HCT116 (cell line): Measurements from ENCODE around the gene SUPT4H1. TPM values are rescaled to one million over a fixed set of nuclear protein-coding genes. Genes with fewer than 3 reads are reported as not detected.
A peak's percentile ranks its signal among the peaks of the same experiment; 100 is the strongest.

Experiments
- ATAC-seq: fragments of 200-7000 bp; cut with Tn5 transposase; 2 replicates; pipeline ENCODE4 v1.9.1; 2020; ENCODE audit warnings: mild to moderate bottlenecking, moderate library complexity
- BruUV-seq: library from RNA; stranded (reverse); fragments of 400-500 nt; replicated peaks from 2 replicates; lab custom pipeline; 2021; lab: Mats Ljungman, UMichigan
- CTCF ChIA-PET: fragments of 300-600 bp; sonication (Branson Sonifier 250); formaldehyde crosslinking; loops from one replicate; lab custom pipeline; 2021; ENCODE audit warnings: antibody characterized with exemption; lab: Charles Lee
- POLR2A ChIA-PET: fragments of 300-600, 350-600 bp; sonication (Branson Sonifier 250); formaldehyde crosslinking; loops from one replicate; lab custom pipeline; 2021; ENCODE audit warnings: antibody characterized with exemption; lab: Charles Lee
- RAD21 ChIA-PET, 2 experiments: fragments of 300-600 bp; sonication (Branson Sonifier 250); formaldehyde crosslinking; loops; one replicate each; lab custom pipeline; 2023; ENCODE audit warnings: low total read pairs in 2 of 2; ENCODE audit not compliant: uncharacterized antibody in 2 of 2, unreplicated experiment in 2 of 2, low non-redundant PET in 1 of 2; lab: Charles Lee
- DNase-seq: peaks from one replicate; pipeline ENCODE4 v3.0.0-alpha.2; 2010; ENCODE audit warnings: low read depth, low spot score
- H2AFZ ChIP-seq: fragments of 200-600 bp; shearing (Covaris generic), sonication (generic); 2 replicates; pipeline ENCODE4 v1.6.1; 2017; ENCODE audit warnings: low read depth, mixed run types, mixed read lengths, antibody characterized with exemption, low read length; ENCODE audit not compliant: poor library complexity, severe bottlenecking
- H3K27ac ChIP-seq: 2 replicates; pipeline ENCODE4 v1.5.1; 2012; ENCODE audit warnings: low read depth, low read length
- H3K27me3 ChIP-seq: fragments of 200-600 bp; sonication (generic); 2 replicates; pipeline ENCODE4 v1.6.1; 2016; ENCODE audit warnings: mixed run types, low read length, mixed read lengths; ENCODE audit not compliant: insufficient read depth
- H3K36me3 ChIP-seq, 2 experiments: fragments of 200-500 bp in 1 of 2; fragments of 200-600 bp in 1 of 2; sonication (Bioruptor generic) in 1 of 2; sonication (generic) in 1 of 2; 2 replicates each; pipeline versions ENCODE4 v1.5.1 to v1.6.1; 2014 to 2016; ENCODE audit warnings: low read length in 2 of 2, inconsistent platforms in 1 of 2, mixed read lengths in 1 of 2, mixed run types in 1 of 2; ENCODE audit not compliant: insufficient read depth in 2 of 2, control insufficient read depth in 1 of 2
- H3K4me1 ChIP-seq, 2 experiments: fragments of 200-600 bp in 1 of 2; sonication (generic) in 1 of 2; 2 replicates each; pipeline versions ENCODE4 v1.5.1 to v1.6.1; 2012 to 2017; ENCODE audit warnings: low read length in 2 of 2, inconsistent platforms in 1 of 2, mild to moderate bottlenecking in 1 of 2, mixed read lengths in 1 of 2, mixed run types in 1 of 2, moderate library complexity in 1 of 2; ENCODE audit not compliant: insufficient read depth in 2 of 2, control insufficient read depth in 1 of 2
- H3K4me2 ChIP-seq: fragments of 200-600 bp; sonication (generic); 2 replicates; pipeline ENCODE4 v1.6.1; 2017; ENCODE audit warnings: mixed run types, low read length, mixed read lengths
- H3K4me3 ChIP-seq, 2 experiments: fragments of 200-600 bp in 1 of 2; sonication (generic) in 1 of 2; replicated peaks in 1 of 2; 2 replicates each; pipeline ENCODE4 v1.5.1; 2011 to 2016; ENCODE audit warnings: low read length in 2 of 2, control low read depth in 1 of 2, low read depth in 1 of 2, mild to moderate bottlenecking in 1 of 2, mixed read lengths in 1 of 2, mixed run types in 1 of 2
- H3K79me2 ChIP-seq: fragments of 200-600 bp; sonication (generic); 2 replicates; pipeline ENCODE4 v1.6.1; 2017; ENCODE audit warnings: mild to moderate bottlenecking, mixed run types, low read length, moderate library complexity, mixed read lengths; ENCODE audit not compliant: insufficient read depth
- H3K9ac ChIP-seq: fragments of 200-600 bp; sonication (generic); 2 replicates; pipeline ENCODE4 v1.6.1; 2016; ENCODE audit warnings: low read length, mixed read lengths
- H3K9me2 ChIP-seq: fragments of 200-600 bp; sonication (generic), shearing (Covaris generic); 2 replicates; pipeline ENCODE4 v1.6.1; 2017; ENCODE audit warnings: mixed run types, mild to moderate bottlenecking, moderate library complexity; ENCODE audit not compliant: insufficient read depth
- H3K9me3 ChIP-seq, 2 experiments: fragments of 200-500 bp in 1 of 2; fragments of 200-600 bp in 1 of 2; sonication (Bioruptor generic) in 1 of 2; sonication (generic) in 1 of 2; 2 replicates each; pipeline ENCODE4 v1.6.1; 2014 to 2017; ENCODE audit warnings: low read length in 2 of 2, mixed read lengths in 2 of 2, inconsistent platforms in 1 of 2, low read depth in 1 of 2, mild to moderate bottlenecking in 1 of 2, mixed run types in 1 of 2, moderate library complexity in 1 of 2; ENCODE audit not compliant: control insufficient read depth in 1 of 2, insufficient read depth in 1 of 2
- H4K20me1 ChIP-seq: fragments of 200-600 bp; sonication (generic), shearing (Covaris generic); 2 replicates; pipeline ENCODE4 v1.6.1; 2017; ENCODE audit warnings: mixed run types, mild to moderate bottlenecking, moderate library complexity; ENCODE audit not compliant: insufficient read depth
- CTCF ChIP-seq, 3 experiments: fragments of 200-600 bp in 1 of 3; sonication (generic) in 1 of 3; IDR thresholded peaks in 2 of 3; conservative IDR thresholded peaks in 1 of 3; 2 replicates each; pipeline ENCODE4 v1.5.1; 2012 to 2017; ENCODE audit warnings: low read depth in 2 of 3, low read length in 2 of 3, antibody characterized with exemption in 1 of 3, borderline replicate concordance in 1 of 3, control low read depth in 1 of 3, mild to moderate bottlenecking in 1 of 3, mixed read lengths in 1 of 3, mixed run types in 1 of 3, moderate library complexity in 1 of 3; ENCODE audit not compliant: insufficient read depth in 1 of 3
- ELF1 ChIP-seq: IDR thresholded peaks from 2 replicates; pipeline ENCODE4 v1.6.1; 2012; ENCODE audit warnings: low read depth, borderline replicate concordance
- EZH2phosphoT487 ChIP-seq: fragments of 200-600 bp; IDR thresholded peaks from 2 replicates; pipeline ENCODE4 v1.6.1; 2018; ENCODE audit warnings: antibody characterized with exemption, borderline replicate concordance
- JUND ChIP-seq: IDR thresholded peaks from 2 replicates; pipeline ENCODE4 v1.6.1; 2012
- POLR2A ChIP-seq: IDR thresholded peaks from 2 replicates; pipeline ENCODE4 v1.7.0; 2011; ENCODE audit warnings: borderline replicate concordance; ENCODE audit not compliant: insufficient read depth, insufficient read length; ENCODE audit errors: extremely low read depth
- POLR2AphosphoS5 ChIP-seq: IDR thresholded peaks from 2 replicates; pipeline ENCODE4 v1.6.1; 2011; ENCODE audit warnings: mild to moderate bottlenecking, low read depth, low read length, moderate library complexity
- SIN3A ChIP-seq: IDR thresholded peaks from 2 replicates; pipeline ENCODE4 v1.6.1; 2012; ENCODE audit warnings: low read depth
- TCF7L2 ChIP-seq: IDR thresholded peaks from 2 replicates; pipeline ENCODE4 v1.7.0; 2011; ENCODE audit warnings: borderline replicate concordance, inconsistent platforms; ENCODE audit not compliant: insufficient read depth, insufficient read length; ENCODE audit errors: extremely low read depth
- YY1 ChIP-seq: IDR thresholded peaks from 2 replicates; pipeline ENCODE4 v1.6.1; 2011; ENCODE audit warnings: low read length, low read depth, moderate library complexity, mild to moderate bottlenecking; ENCODE audit not compliant: insufficient replicate concordance; ENCODE audit errors: extremely low read depth
- ZBTB33 ChIP-seq: IDR thresholded peaks from 2 replicates; pipeline ENCODE4 v1.6.1; 2011; ENCODE audit warnings: mild to moderate bottlenecking, low read length, moderate library complexity; ENCODE audit not compliant: insufficient replicate concordance; ENCODE audit errors: extremely low read depth
- ZFX ChIP-seq: fragments of 450-650 bp; IDR thresholded peaks from 2 replicates; pipeline ENCODE4 v1.6.1; 2017
- ZNF274 ChIP-seq: fragments of 200-500 bp; sonication (Bioruptor generic); IDR thresholded peaks from 2 replicates; pipeline ENCODE4 v1.6.1; 2014; ENCODE audit warnings: mild to moderate bottlenecking, low read depth, low read length, inconsistent platforms
- intact Hi-C: fragments of 100-400 bp; cut with micrococcal nuclease; formaldehyde crosslinking; loops from 2 replicates; pipeline ENCODE4 v1.10.0; 2022
- total RNA-seq: library from RNA; stranded (reverse); gene quantifications from one replicate; pipeline ENCODE4 v1.2.1, GENCODE V29; 2021; ENCODE audit not compliant: unreplicated experiment
- TF ChIP-seq, protein P1 (sequence below): IDR thresholded peaks from 2 replicates; pipeline ENCODE4 v1.6.1; 2012
- TF ChIP-seq, protein P2 (sequence below): IDR thresholded peaks from 2 replicates; pipeline ENCODE4 v1.6.1; 2012

The SUPT4H1 gene
- total RNA-seq, 1 experiment from 2014 or later, result 118 TPM

- ChIA-PET CTCF (interaction anchor here (1.3 to 7.6 kb wide), 3 partner anchors 11 to 133 kb away, joined by 3 to 124 read pairs (median 4); partner anchors contain the start of gene SUPT4H1), POLR2A (interaction anchor here (1.4 kb wide), 1 partner anchor 316 kb away, joined by 3 read pairs; no protein-coding TSS in a partner anchor), RAD21 (no interaction called here)
- peaks cover 8 to 13% of the 10 kb centered on the region in 2 experiments; a peak in 3 of 4 replicates for H3K4me1 ChIP-seq
- DNase-seq (no peak), ATAC-seq (no peak)
- no peak overlapping the region for H2AFZ ChIP-seq
- intact Hi-C loops, result loop anchor here (5.0 to 10.0 kb wide), 2 partner anchors 202 to 690 kb away; no protein-coding TSS in a partner anchor
- no peaks in the 10 kb centered on the region for H3K9me2 ChIP-seq
- no peaks in the 10 kb centered on the region for H3K9me3 ChIP-seq
- no peaks in the 10 kb centered on the region for H4K20me1 ChIP-seq
- H3K27me3 ChIP-seq, result no peaks in the 10 kb centered on the region
- H3K9ac ChIP-seq, result no peak overlapping the region
- H3K4me2 ChIP-seq, result peak overlapping the region; percentile 31
- H3K36me3 ChIP-seq, result no peaks in the 10 kb centered on the region
- BruUV-seq, result no TSS peak
- no peak overlapping the region for H3K27ac ChIP-seq
- no peak overlapping the region for H3K4me3 ChIP-seq
- no peaks in the 10 kb centered on the region for H3K79me2 ChIP-seq
- no peak for TF ChIP-seq EZH2phosphoT487
- no peak for TF ChIP-seq JUND
- no peak for TF ChIP-seq ZFX
- TF ChIP-seq POLR2A, result no peak
- TF ChIP-seq, protein P1, sequence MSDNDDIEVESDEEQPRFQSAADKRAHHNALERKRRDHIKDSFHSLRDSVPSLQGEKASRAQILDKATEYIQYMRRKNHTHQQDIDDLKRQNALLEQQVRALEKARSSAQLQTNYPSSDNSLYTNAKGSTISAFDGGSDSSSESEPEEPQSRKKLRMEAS, result no peak
- no peak for TF ChIP-seq CTCF (IDR thresholded peaks at IDR 0.05 in 2 of 3, conservative IDR thresholded peaks at IDR 0.05 in 1 of 3; ENCODE audit: borderline replicate concordance in 1 of 3, insufficient read depth in 1 of 3, low read depth in 2 of 3, low read length in 2 of 3)
- TF ChIP-seq POLR2AphosphoS5, result no peak
- TF ChIP-seq TCF7L2, result no peak
- no peak for TF ChIP-seq ZNF274
- TF ChIP-seq ELF1, result no peak
- no peak for TF ChIP-seq YY1
- TF ChIP-seq SIN3A, result no peak
- TF ChIP-seq ZBTB33, result no peak
- TF ChIP-seq, protein P2, sequence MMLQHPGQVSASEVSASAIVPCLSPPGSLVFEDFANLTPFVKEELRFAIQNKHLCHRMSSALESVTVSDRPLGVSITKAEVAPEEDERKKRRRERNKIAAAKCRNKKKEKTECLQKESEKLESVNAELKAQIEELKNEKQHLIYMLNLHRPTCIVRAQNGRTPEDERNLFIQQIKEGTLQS, result no peak
Measured at GRCh38 chr17:58315281-58315711, 36.7 kb downstream of the SUPT4H1 start.
